ENCODE data around the gene ZNF235. TPM values are rescaled to one million over a fixed set of nuclear protein-coding genes. Genes with fewer than 3 reads are reported as not detected.
"Not testable (repeated sequence)": the region's sequence is repeated elsewhere in the genome, so short reads cannot be mapped to it uniquely, and the experiment has no call there.

Gene ZNF235
- polyA plus RNA-seq (2013, experiment 1 of 2; ENCODE audit: insufficient read length): 1.8 TPM
- 3.0 TPM for polyA plus RNA-seq (2013, experiment 2 of 2; ENCODE audit: insufficient read length)

GRCh38 chr19:44304659-44305193, at the start of gene ZNF235:
TSS of gene ZNF235 (minus strand) at chr19:44305025. CDS start at chr19:44303404, 1,621 bp downstream.
- DNase-seq: peak; percentile 99

- no peak for DNase-seq
Observed at GRCh38 chr19:44346556-44346955, 41.7 kb upstream of the ZNF235 start.

GRCh38 chr19:44345959-44346358, 41.1 kb upstream of the ZNF235 start:
- DNase-seq: no peak

- no peak for DNase-seq
Observed at GRCh38 chr19:44344255-44344654, 39.4 kb upstream of the ZNF235 start.

- no peak for DNase-seq
Observed at GRCh38 chr19:44341794-44342193, 37.0 kb upstream of the ZNF235 start.

- DNase-seq: not testable (repeated sequence)
Observed at GRCh38 chr19:44334639-44335038, 29.8 kb upstream of the ZNF235 start.

GRCh38 chr19:44332145-44332544, 27.3 kb upstream of the ZNF235 start:
- DNase-seq: no peak

GRCh38 chr19:44315883-44316282, 11.1 kb upstream of the ZNF235 start:
- no peak for DNase-seq

GRCh38 chr19:44313231-44313630, 8.4 kb upstream of the ZNF235 start:
- no peak for DNase-seq

- no peak for DNase-seq
Observed at GRCh38 chr19:44308011-44308410, 3.2 kb upstream of the ZNF235 start.

- no peak for DNase-seq
Observed at GRCh38 chr19:44306283-44306682, 1.5 kb upstream of the ZNF235 start.

GRCh38 chr19:44305457-44305856, 632 bp upstream of the ZNF235 start:
- no peak for DNase-seq

- peak; percentile 34 for DNase-seq
Observed at GRCh38 chr19:44303976-44304568, 753 bp downstream of the ZNF235 start.

- DNase-seq: peak; percentile 3
Observed at GRCh38 chr19:44303320-44303719, 1.5 kb downstream of the ZNF235 start.

GRCh38 chr19:44284968-44285367, 19.9 kb downstream of the ZNF235 start:
- DNase-seq: no peak

GRCh38 chr19:44282846-44283245, 22.0 kb downstream of the ZNF235 start:
- no peak for DNase-seq

- no peak for DNase-seq
Observed at GRCh38 chr19:44280916-44281315, 23.9 kb downstream of the ZNF235 start.

GRCh38 chr19:44278181-44278690, 26.6 kb downstream of the ZNF235 start:
- DNase-seq: no peak

GRCh38 chr19:44277331-44277730, 27.5 kb downstream of the ZNF235 start:
- DNase-seq: no peak

- peak; percentile 26 for DNase-seq
Observed at GRCh38 chr19:44260695-44261446, 44.0 kb downstream of the ZNF235 start.

- no peak for DNase-seq
Observed at GRCh38 chr19:44260343-44260681, 44.5 kb downstream of the ZNF235 start.

- DNase-seq: no peak
Observed at GRCh38 chr19:44258835-44259413, 45.9 kb downstream of the ZNF235 start.

- no peak for DNase-seq
Observed at GRCh38 chr19:44258136-44258535, 46.7 kb downstream of the ZNF235 start.

Data from fibroblast of skin of back (primary cell).